ENCODE results near the gene NCAPH2.
"Not testable (repeated sequence)": the region's sequence is repeated elsewhere in the genome, so short reads cannot be mapped to it uniquely, and the experiment has no call there.

The NCAPH2 gene

GRCh38 chr22:50516891-50517290 is 8.9 kb downstream of the NCAPH2 start:
- in situ Hi-C loops (cut with MboI; ENCODE audit: low sequenced_read_pairs): no loop called here

- in situ Hi-C loops (cut with MboI; ENCODE audit: low sequenced_read_pairs): no loop called here
These were observed 9.7 kb downstream of the NCAPH2 start for GRCh38 chr22:50517495-50518260.

GRCh38 chr22:50518606-50519005 is 10.6 kb downstream of the NCAPH2 start:
- in situ Hi-C loops (cut with MboI; ENCODE audit: low sequenced_read_pairs): no loop called here

GRCh38 chr22:50519151-50519550 is 11.1 kb downstream of the NCAPH2 start:
- in situ Hi-C loops (cut with MboI; ENCODE audit: low sequenced_read_pairs): no loop called here

GRCh38 chr22:50520184-50520583 is 12.2 kb downstream of the NCAPH2 start:
- in situ Hi-C loops (cut with MboI; ENCODE audit: low sequenced_read_pairs): not testable (repeated sequence)

- in situ Hi-C loops (cut with MboI; ENCODE audit: low sequenced_read_pairs): no loop called here
These were observed 12.9 kb downstream of the NCAPH2 start for GRCh38 chr22:50520826-50521453.

GRCh38 chr22:50521710-50522109 is 13.7 kb downstream of the NCAPH2 start:
- in situ Hi-C loops (cut with MboI; ENCODE audit: low sequenced_read_pairs): no loop called here

GRCh38 chr22:50522208-50522805 is 14.3 kb downstream of the NCAPH2 start:
- in situ Hi-C loops (cut with MboI; ENCODE audit: low sequenced_read_pairs): no loop called here

- in situ Hi-C loops (cut with MboI; ENCODE audit: low sequenced_read_pairs): no loop called here
These were observed 14.9 kb downstream of the NCAPH2 start for GRCh38 chr22:50522806-50523438.

- in situ Hi-C loops (cut with MboI; ENCODE audit: low sequenced_read_pairs): no loop called here
These were observed 15.4 kb downstream of the NCAPH2 start for GRCh38 chr22:50523458-50523805.

GRCh38 chr22:50523806-50524675 is 16.0 kb downstream of the NCAPH2 start:
- in situ Hi-C loops (cut with MboI; ENCODE audit: low sequenced_read_pairs): no loop called here

GRCh38 chr22:50524676-50525103 is 16.7 kb downstream of the NCAPH2 start:
- in situ Hi-C loops (cut with MboI; ENCODE audit: low sequenced_read_pairs): no loop called here

- in situ Hi-C loops (cut with MboI; ENCODE audit: low sequenced_read_pairs): no loop called here
These were observed 17.3 kb downstream of the NCAPH2 start, which contains the start of gene SCO2 for GRCh38 chr22:50525104-50525857. Gene SCO2 (minus strand): TSS chr22:50525598. CDS start chr22:50524411, 1,187 bp downstream.

- in situ Hi-C loops (cut with MboI; ENCODE audit: low sequenced_read_pairs): no loop called here
These were observed 17.8 kb downstream of the NCAPH2 start for GRCh38 chr22:50525858-50526107.

GRCh38 chr22:50526108-50526833 is 18.2 kb downstream of the NCAPH2 start:
- in situ Hi-C loops (cut with MboI; ENCODE audit: low sequenced_read_pairs): no loop called here

GRCh38 chr22:50526834-50527801 is 19.1 kb downstream of the NCAPH2 start:
- in situ Hi-C loops (cut with MboI; ENCODE audit: low sequenced_read_pairs): no loop called here

- in situ Hi-C loops (cut with MboI; ENCODE audit: low sequenced_read_pairs): no loop called here
These were observed 20.1 kb downstream of the NCAPH2 start for GRCh38 chr22:50527921-50528681.
